GM18502 (cell line): ENCODE data around the gene KRT36.

Experiments
- ATAC-seq: cut with Tn5 transposase; IDR thresholded peaks from one replicate; pipeline ENCODE4 v1.9.1; 2021; ENCODE audit warnings: mild to moderate bottlenecking; ENCODE audit not compliant: unreplicated experiment, poor library complexity

The KRT36 gene

DNA sequence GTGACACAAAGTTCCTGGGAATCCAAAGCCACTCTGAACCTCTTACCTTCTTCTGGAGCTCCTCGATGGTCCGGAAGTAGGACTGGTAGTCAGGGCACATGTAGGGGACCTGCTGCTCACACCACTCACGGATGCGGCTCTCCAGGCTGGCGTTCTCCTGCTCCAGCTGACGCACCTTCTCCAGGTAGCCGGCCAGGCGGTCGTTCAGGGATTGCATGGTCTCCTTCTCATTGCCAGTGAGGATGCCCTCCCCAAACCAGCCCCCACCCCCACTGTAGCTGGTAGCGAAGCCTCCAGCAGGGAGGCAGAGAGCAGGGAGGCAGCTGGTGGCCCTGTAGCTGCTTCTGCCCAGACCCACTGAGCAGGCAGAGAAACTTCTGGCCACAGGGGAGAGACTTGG, 9.1 kb downstream of the KRT36 start:
- ATAC-seq = no peak

DNA sequence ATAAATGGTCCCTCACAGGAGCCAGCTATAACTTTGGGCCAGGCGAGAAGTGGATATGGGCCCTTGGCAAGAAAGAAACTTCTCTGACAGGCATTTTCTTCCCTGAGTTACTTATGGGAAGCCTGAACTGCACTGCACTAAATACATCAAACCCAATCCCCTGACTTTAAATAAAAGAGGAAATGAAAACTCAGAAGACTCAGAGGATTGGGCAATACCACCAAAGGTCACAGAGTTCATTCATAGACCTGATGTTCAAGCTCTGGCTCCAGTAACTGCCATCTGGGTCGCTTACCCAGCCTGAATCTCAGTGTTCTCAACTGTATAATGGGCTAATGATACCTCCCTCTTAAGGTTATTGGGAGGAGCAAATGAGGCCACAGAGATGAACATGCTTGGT, 9.6 kb downstream of the KRT36 start:
- ATAC-seq = no peak

DNA sequence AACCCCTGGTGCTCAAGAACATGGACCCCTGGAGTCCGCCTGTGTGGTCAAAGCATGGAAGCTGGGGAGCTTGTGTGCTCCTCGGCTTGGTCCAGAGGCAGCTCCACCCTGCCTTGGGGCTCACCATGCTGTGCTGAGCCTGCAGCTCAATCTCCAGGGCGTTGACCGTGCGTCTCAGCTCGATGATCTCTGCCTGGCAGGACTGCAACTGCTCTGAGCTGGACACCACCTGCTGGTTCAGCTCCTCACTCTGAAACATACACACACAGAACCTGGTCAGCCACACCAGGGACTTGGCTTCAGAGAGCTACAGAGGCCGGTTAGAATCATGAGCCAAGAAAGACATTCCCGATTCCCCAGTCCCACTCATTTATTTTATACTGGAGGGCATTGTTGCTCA, 11.5 kb downstream of the KRT36 start:
- no peak for ATAC-seq

DNA sequence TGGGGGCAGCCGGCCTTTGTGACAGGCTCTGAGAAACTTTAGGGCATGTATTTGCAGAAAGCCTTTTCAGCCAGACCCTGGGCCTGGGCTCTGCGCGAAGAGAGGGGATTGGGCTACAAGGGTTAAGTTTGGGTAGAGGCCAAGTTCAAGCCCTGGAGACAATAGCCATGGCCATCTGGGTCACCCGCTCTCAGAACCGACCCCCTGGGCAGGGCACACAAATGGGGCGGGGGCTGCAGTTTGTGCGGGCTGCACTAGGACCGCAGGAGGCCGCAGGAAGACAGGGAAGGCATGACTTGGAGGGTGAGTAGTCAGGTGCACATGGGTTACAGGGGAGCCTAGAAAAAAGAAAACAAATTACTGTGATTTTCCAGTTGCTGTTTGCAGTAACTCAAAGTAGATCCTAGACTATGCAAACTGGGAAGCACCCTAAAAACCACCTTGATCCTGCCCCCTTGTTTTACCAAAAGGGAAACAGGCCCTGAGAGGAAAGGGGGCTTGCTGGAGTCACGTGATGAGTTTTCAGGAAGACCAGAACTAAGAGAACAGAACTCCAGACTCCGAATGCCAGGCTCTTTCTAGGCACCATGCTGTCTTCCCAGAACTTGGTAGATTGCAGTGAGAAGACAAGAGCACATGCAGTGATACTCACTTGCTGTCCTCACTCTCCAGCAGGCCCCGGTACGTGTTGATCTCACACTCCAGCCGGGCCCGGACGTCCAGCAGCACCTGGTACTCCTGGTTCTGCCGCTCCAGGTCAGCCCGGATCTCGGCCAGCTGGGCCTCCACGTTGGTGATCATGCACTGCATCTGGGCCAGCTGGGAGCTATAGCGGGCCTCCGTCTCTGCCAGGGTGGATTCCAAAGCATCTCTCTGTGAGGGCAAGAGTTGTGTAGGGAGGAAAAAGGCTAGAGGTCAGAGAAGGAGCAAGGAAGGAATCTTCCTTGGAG, 12.6 kb downstream of the KRT36 start:
- no peak for ATAC-seq

DNA sequence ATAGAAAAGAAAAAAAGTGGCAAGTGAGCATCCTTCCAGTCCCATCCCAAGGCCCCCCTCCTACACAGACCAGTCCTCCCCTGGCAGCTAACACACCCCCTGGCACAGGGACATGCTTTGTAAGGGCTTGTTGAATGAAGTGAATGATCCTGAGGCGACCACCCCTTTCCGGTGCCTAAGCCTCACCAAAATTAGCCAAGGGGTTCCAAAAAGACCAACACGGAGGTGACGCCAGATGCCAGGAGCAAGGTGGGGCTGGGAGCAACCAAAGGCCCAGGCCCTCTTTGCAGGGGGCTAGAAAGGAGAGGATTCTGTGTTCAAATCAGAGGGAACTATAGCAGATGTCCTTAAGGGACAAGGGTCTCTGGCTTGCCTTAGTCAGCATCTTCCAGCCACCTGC, 14.3 kb downstream of the KRT36 start:
- no peak for ATAC-seq

DNA sequence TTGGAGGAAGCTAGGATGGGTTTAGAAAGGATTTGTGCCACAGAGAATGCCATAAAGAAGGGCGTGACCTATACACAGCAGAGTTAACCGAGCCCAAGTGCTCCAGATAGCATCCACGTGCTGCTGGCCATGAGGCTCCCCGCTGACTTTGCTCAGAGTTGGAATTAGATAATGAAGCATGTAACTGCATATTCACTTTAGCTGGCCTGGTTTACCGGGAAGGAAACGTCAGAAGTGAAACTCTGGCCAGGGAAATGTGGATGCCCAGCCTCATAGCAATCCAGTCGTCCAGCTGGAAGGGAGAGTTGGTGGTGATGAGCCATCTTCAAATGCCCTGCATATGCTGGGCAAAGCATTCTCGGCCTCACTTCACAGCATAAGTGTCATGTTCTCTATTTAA, 14.8 kb downstream of the KRT36 start:
- ATAC-seq = no peak

DNA sequence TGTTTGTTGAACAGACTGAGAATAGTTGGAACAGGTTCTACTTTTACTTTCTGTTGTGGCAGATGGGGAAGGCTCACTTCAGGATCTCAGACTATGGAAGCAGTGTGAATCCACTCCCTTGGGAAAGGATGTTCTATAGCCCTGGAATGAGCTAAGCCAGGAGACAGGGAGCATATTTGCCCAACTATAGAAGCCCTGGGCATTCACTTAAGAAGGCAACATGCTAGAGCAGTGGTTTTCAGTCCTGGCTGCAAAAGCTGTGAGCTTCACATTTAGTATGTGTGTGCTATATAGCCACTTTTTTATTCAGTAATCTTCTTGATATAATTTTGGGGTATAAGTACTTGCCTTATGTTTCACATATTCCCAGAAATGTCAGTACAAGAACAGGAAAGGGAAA, 21.4 kb downstream of the KRT36 start:
- no peak for ATAC-seq

DNA sequence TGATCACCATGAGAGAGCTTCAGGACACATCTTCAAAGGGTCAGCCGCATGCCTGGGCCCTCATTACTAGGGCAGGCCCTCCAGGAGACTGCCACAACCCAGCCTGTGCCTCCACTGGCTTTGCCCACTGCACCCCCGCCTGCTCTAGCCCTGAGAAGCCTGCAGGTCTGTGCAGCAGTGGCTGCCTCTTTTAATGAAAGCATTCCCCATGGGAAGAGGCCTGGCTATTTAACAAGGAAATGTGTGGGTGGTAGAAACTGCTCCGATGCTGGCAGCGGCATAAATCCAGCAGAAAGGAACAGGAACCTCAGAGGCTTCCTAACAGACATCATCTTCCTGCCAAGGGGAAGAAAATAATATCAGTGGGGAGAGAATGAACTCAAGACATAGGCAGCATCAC, 22.1 kb downstream of the KRT36 start:
- ATAC-seq = no peak

DNA sequence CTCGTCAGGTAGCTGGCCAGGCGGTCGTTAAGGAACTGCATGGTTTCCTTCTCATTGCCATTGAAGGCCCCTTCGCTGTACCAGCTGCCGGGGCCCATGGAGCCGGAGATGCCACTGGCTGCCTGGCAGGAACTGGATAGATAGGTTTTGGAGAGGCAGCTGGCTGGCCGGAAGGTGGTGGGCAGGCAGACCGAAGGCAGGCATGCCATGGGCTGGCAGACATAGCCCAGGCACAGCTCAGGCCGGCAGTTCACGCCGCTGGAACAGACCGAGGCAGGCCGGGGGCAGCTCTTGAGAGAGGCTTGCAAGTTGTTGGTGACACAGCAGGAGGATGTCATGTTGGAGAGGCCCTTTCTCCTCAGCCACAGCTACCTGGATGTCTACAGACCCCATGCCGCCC, 22.7 kb downstream of the KRT36 start, which contains the start of gene KRT32:
Gene KRT32, minus strand, starts transcription at position 399 of the 400 bp plus-strand sequence. Its CDS starts 61 bp downstream, at position 338.
- no peak for ATAC-seq

DNA sequence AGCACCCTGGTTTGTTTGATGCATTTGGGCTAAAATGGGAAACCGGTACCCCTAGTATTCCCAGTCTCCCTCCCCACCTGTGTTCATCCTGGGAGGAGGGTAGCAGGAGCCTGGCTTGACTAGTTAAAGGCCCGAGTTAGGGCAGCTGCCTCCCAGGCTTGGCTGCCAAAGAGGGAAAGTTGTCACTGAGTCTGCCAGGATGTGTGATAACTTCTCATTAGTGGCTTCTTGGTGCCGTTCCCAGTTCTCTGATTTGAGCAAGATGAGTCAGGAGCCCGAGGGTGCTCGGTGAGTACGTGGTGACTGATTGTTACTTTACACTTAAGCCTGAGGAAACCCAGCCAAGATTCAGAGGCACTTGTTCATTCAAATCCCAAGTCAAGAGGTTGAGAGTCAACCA, 25.0 kb downstream of the KRT36 start:
- ATAC-seq = no peak

DNA sequence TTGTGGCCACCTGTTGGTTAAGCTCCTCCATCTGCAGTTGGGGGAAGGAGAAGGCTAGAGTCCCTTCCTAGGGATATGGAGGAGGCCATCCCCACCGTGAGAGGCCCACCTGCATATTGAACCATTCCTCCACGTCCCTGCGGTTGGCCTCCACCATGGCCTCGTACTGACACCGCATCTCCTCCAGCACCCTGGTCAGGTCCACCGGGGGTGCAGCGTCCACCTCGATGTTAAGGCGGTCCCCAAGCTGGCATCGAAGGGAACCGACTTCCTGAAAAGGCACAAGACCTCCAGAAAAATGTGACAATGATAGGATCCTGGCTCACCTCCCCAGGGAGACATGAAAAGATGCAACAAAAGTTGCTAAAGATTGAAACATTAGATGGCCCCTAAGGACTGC, 25.5 kb downstream of the KRT36 start:
- no peak for ATAC-seq

DNA sequence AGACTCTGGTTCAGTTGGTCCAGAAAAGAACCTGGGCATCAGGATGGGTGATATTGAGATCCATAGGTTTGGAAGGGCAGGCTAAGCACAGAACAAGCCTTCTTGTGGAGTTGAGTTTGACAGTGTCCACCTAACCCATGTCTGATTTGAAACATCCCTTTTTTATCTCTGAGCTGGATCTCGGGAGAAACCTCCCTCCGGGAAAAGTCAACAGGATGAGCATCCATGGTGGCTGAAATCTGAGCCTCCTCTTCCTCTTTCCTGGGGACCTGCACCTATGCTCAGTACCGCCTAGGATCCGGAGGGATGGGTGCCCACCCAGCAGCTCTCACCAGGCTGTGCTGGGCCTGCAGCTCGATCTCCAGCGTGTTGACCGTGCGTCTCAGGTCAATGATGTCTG, 26.0 kb downstream of the KRT36 start:
- no peak for ATAC-seq

DNA sequence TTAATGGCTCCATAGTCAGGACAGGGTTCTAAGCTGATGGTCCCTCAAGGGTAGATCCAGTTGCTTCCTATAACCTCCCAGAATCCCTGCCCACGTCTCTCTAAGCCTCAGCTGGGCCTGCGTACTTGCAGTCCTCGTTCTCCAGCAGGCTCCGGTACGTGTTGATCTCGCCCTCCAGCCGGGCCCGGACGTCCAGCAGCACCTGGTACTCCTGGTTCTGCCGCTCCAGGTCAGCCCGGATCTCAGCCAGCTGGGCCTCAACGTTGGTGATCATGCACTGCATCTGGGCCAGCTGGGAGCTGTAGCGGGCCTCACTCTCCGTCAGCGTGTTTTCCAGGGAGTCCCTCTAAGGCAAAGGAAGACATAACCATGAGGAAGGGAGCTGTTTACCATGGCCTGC, 27.0 kb downstream of the KRT36 start:
- no peak for ATAC-seq

DNA sequence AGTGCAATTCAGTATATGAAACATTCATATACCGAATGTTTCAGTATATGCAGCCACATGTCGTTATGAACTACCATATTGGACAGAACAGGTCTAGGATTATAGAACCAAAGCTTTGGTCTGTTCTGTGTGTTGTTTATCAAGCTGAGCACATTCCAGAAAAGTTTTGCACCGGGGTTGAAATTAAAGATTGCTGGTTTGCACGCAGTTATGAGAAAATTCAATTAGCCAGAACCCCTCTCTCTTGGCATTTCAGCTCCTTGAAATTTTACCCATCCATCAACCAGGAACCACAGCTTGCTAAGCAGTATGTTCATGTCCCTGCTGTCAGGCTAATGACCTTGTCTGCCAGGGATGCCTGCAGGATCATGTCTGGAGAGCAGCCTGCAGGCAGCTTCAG, 32.0 kb downstream of the KRT36 start:
- ATAC-seq = no peak

DNA sequence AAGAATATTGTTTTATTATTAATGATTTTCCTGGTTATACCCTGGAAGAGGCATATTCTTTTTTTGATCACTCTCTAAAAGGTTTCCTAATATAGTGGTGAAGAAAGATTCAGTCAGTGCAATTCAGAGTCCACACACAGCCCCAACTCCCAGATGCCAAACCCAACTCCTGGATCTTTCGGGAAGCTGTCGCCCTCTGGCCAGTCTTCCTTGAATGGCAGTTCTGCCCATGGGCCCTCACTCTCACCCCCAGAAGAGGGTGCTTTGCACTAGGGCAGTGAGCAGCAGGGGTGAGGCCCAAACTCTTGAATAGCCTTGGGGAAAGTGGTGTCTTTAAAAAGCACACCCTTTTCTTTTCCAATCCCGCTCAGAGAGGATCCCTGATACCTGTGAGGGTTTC, 33.5 kb downstream of the KRT36 start:
- ATAC-seq = no peak

DNA sequence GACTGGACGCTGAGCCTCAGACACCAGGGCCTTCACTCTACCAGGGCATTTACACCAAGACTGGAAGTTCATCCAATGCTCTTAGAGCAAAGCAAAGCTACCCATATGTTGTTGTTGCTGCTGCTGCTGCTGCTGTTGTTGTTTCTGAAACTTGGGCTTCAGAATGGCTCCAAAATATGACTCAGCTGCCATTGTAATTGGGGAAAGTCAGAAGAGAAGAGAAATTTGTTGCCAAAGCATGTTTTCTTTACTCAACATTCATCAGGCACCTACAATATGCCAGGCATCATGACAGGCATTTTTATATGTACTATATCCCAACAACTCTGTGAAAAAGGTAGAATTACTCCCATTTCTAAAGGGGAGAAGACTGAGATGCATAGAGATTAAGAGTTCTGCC, 34.5 kb downstream of the KRT36 start:
- no peak for ATAC-seq

DNA sequence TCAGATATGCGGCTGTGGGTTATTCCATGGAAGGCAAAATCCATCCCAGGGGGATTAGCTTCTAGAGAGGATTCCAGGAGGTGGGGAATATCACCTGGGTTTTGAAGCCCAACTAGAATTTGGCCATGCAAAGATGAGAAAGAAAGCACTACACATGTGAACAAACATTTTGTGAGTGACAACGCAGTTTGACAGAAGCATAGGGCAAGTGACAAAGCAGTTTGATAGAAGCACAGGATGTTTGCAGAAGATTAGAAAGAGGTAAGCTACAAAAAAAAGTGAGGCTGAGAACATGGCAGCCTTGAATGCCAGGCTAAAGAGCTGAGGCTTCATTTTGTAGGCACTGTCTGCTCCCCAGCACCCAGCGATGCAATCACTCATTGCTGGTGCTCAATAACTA, 36.6 kb downstream of the KRT36 start:
- no peak for ATAC-seq

DNA sequence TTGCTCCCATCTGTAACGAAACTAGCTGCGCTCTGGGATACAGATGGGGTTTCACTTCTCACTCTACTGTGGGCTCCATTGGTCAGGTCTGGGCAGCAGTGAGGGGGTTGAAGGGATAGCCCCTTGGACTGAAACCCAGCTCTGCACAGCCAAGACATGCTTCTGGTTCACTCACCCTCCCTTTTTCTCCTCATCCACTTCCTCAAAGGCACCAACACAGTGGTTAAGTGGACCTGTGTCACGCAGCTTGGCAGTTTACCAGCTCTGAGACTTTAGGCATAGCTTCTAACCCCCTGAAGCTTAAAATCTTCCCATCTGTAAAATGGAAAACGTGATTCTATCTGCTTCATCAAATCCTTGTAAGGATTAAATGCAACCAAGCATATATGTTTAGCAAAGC, 37.4 kb downstream of the KRT36 start:
- no peak for ATAC-seq

DNA sequence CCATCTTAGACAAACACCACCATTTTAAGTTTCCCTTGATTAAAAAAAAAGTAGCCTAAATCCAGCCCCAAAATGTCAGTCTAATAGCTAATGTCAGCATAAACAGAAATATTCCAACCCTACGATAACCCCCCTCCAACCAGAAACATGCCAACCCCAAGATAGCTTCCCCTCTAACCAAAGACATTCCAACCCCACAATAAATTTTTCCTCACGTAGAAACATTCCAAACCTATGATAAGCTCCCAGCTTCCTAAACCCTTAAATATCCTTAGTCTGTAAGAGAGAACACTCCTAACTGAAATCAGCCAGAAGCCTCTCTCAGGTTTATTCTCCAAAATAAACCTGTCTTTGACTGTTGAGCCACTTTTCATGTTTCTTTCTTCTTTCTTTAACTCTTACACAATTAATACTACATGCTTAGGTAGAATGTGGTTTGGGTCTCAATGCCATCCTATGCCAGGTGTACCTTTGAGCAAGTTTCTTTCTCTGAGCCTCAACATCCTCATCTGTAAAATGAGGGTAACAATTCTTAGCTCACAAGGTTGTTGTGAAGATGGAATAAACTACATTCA, 38.5 kb downstream of the KRT36 start:
- ATAC-seq = no peak

DNA sequence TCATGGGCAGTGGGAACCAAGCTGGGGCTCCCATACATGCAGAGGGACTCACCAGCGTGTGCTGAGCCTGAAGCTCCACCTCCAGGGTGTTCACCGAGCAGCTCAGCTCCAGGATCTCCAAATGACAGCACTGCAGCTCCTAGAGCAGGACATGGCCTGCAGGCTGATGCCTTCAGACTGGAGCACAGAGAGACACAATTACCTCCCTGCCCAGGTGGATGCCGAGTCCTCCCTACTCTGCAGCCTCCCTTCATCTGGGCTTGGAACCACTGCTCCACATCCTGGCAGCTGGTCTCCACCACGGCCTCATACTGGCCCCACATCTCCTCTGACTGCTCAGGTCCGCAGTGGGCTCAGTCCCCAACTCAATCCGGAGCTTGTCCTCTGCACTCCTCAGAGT, 40.7 kb downstream of the KRT36 start:
- ATAC-seq = no peak

DNA sequence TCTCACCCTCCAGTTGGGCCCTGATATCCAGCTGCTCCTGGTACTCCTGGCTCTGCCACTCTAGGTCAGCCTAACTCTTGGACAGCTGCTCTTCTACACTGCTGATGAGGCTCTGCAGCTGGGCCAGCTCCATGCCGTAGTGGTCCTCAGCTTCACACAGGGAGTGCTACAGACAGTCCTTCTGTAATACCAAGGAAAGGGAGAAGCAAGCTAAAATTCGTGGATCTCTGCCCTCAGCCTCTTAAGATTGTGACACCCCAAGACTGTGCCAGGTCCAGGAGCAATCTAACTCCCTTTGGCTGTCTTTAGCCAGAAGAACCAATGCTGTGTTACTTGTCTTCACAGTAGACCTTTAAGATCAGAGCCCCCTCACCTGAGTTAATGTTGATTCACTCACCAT, 41.2 kb downstream of the KRT36 start:
- ATAC-seq = no peak

DNA sequence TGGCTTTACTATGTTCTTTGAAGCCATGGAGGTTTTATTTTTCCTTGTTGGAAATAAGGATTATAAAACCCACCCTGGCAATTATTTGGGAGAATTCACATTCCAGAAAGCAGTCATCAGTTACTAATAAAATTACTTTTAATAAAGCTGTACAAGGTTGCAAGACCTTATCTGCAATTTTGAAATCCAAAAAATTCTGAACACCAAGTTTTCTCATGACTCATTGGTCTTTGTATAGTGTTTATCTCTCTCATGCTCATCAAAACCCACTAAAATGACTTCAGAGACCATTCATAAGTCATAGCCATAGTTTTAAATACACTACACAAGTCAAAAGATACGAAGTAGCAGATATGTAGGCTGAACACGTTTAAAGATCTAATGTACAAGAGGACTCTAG, 42.9 kb downstream of the KRT36 start:
- ATAC-seq = no peak
